Measurements from ENCODE around the gene B9D1.

DNA sequence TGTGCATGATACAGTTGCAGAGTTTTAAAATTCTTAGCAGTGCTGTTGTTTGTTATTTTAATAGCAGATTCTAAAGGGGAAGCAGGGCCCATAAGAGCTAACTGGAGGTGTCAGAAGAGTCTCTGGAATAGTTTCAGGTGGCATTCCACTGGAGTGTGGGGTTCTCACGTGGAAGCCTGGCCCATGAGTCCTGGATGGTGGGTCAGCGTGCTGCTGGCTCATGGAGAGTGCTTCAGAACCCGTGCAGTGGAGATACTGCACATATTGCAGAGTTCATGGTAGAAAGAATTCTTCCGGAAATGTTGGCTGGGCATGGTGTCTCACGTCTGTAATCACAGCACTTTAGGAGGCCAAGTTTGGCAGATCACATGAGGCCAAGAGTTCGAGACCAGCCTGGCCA is 43.9 kb downstream of the B9D1 start:
- TF ChIP-seq, protein P1, sequence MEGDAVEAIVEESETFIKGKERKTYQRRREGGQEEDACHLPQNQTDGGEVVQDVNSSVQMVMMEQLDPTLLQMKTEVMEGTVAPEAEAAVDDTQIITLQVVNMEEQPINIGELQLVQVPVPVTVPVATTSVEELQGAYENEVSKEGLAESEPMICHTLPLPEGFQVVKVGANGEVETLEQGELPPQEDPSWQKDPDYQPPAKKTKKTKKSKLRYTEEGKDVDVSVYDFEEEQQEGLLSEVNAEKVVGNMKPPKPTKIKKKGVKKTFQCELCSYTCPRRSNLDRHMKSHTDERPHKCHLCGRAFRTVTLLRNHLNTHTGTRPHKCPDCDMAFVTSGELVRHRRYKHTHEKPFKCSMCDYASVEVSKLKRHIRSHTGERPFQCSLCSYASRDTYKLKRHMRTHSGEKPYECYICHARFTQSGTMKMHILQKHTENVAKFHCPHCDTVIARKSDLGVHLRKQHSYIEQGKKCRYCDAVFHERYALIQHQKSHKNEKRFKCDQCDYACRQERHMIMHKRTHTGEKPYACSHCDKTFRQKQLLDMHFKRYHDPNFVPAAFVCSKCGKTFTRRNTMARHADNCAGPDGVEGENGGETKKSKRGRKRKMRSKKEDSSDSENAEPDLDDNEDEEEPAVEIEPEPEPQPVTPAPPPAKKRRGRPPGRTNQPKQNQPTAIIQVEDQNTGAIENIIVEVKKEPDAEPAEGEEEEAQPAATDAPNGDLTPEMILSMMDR (IDR thresholded peaks at IDR 0.05; ENCODE audit: low read depth, low read length, poor library complexity, severe bottlenecking) = no peak
- no peak for TF ChIP-seq EZH2phosphoT487 (IDR thresholded peaks at IDR 0.05; ENCODE audit: borderline replicate concordance, low read length)
